DOHH2 (cell line): Measurements from ENCODE around the gene PRTN3.

Experiments used
- H3F3A ChIP-seq: fragments of 200-600 bp; sonication (generic), shearing (Covaris generic); 2 replicates; pipeline ENCODE4 v1.6.0; 2016; ENCODE audit warnings: antibody characterized with exemption, mild to moderate bottlenecking; ENCODE audit not compliant: control insufficient read depth, insufficient read depth
- H3K27ac ChIP-seq: fragments of 200-600 bp; sonication (generic); 2 replicates; pipeline ENCODE4 v1.5.1; 2014; ENCODE audit warnings: low read depth, mild to moderate bottlenecking, low read length, moderate library complexity
- H3K27me3 ChIP-seq: fragments of 200-600 bp; sonication (generic); 2 replicates; pipeline ENCODE4 v1.6.1; 2014; ENCODE audit warnings: mild to moderate bottlenecking, low read length, mixed read lengths; ENCODE audit not compliant: control insufficient read depth
- H3K36me3 ChIP-seq: fragments of 200-600 bp; sonication (generic); 2 replicates; pipeline ENCODE4 v1.6.1; 2014; ENCODE audit warnings: mild to moderate bottlenecking, low read length, moderate library complexity, mixed read lengths; ENCODE audit not compliant: control insufficient read depth
- H3K4me1 ChIP-seq: fragments of 200-600 bp; sonication (generic); 2 replicates; pipeline ENCODE4 v1.6.1; 2014; ENCODE audit warnings: mild to moderate bottlenecking, low read length, mixed read lengths; ENCODE audit not compliant: control insufficient read depth
- H3K4me2 ChIP-seq: fragments of 200-600 bp; sonication (generic); 2 replicates; pipeline ENCODE4 v1.6.0; 2014; ENCODE audit warnings: mild to moderate bottlenecking, low read length, moderate library complexity
- H3K4me3 ChIP-seq: fragments of 200-600 bp; sonication (generic); 2 replicates; pipeline ENCODE4 v1.5.1; 2014; ENCODE audit warnings: mild to moderate bottlenecking, low read length, mixed read lengths
- H3K79me2 ChIP-seq: fragments of 200-600 bp; sonication (generic); 2 replicates; pipeline ENCODE4 v1.6.1; 2014; ENCODE audit warnings: mild to moderate bottlenecking, low read length, mixed read lengths; ENCODE audit not compliant: control insufficient read depth
- H3K9me2 ChIP-seq: fragments of 200-600 bp; sonication (generic); replicated peaks from 2 replicates; pipeline ENCODE4 v1.6.1; 2014; ENCODE audit warnings: mild to moderate bottlenecking, low read length, mixed read lengths; ENCODE audit not compliant: control insufficient read depth
- H3K9me3 ChIP-seq: fragments of 200-600 bp; sonication (generic); 2 replicates; pipeline ENCODE4 v1.6.1; 2014; ENCODE audit warnings: antibody characterized with exemption, low read length, mixed read lengths; ENCODE audit not compliant: control insufficient read depth, insufficient read depth
- H4K20me1 ChIP-seq: fragments of 200-600 bp; sonication (generic); 2 replicates; pipeline ENCODE4 v1.6.0; 2014; ENCODE audit warnings: low read depth, mild to moderate bottlenecking, antibody characterized with exemption, low read length, moderate library complexity; ENCODE audit not compliant: control insufficient read depth, insufficient read depth
- CTCF ChIP-seq: fragments of 200-600 bp; sonication (generic); IDR thresholded peaks from one replicate; pipeline ENCODE4 v1.5.1; 2014; ENCODE audit warnings: antibody characterized with exemption, mild to moderate bottlenecking, low read depth, low read length; ENCODE audit not compliant: poor library complexity, severe bottlenecking
- EZH2phosphoT487 ChIP-seq: fragments of 200-600 bp; sonication (generic); IDR thresholded peaks from 2 replicates; pipeline ENCODE4 v1.6.1; 2017; ENCODE audit warnings: borderline replicate concordance, mild to moderate bottlenecking, antibody characterized with exemption, low read length, moderate library complexity, mixed read lengths

Gene PRTN3

DNA sequence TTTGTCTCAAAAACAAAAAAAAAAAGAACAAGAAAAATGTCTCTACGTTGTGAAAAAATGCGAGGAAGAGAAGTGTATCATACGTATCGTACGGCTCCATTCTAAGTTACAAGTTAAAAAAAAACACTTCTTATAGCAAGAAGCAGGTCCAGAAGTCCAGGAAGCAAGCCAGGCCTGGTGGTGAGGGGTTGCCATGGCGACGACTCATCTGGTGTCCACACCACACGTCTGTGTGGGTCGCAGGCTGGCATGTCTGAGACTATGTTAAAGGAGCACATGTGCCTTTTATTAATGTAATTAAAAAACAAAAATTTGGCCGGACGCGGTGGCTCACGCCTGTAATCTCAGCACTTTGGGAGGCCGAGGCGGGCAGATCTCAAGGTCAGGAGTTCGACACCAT lies 46.3 kb downstream of the PRTN3 start:
- Histone ChIP-seq H3K36me3 (peaks cover 13% of the 10 kb centered on the region), H3K4me3 (no peak overlapping the region), H3K9me3 (no peaks in the 10 kb centered on the region), H3F3A (no peaks in the 10 kb centered on the region), H3K4me2 (no peak overlapping the region), H4K20me1 (no peaks in the 10 kb centered on the region), H3K9me2 (no peaks in the 10 kb centered on the region), H3K4me1 (peaks cover 9% of the 10 kb centered on the region), H3K27ac (no peak overlapping the region), H3K27me3 (no peaks in the 10 kb centered on the region), H3K79me2 (peaks cover 8% of the 10 kb centered on the region)
- TF ChIP-seq EZH2phosphoT487 (no peak), CTCF (no peak)

GRCh38 chr19:887599-887998 lies 46.8 kb downstream of the PRTN3 start:
- Histone ChIP-seq H3K79me2 (peaks cover 12% of the 10 kb centered on the region), H3K9me2 (no peaks in the 10 kb centered on the region), H3K4me3 (no peak overlapping the region), H3K36me3 (peaks cover 13% of the 10 kb centered on the region), H3K4me1 (peaks cover 12% of the 10 kb centered on the region), H3K4me2 (no peak overlapping the region), H3K9me3 (no peaks in the 10 kb centered on the region), H3K27me3 (no peaks in the 10 kb centered on the region), H4K20me1 (no peaks in the 10 kb centered on the region), H3F3A (no peaks in the 10 kb centered on the region), H3K27ac (no peak overlapping the region)
- TF ChIP-seq CTCF: no peak
- TF ChIP-seq EZH2phosphoT487: no peak

- Histone ChIP-seq H3F3A (no peaks in the 10 kb centered on the region), H3K27ac (no peak overlapping the region), H3K36me3 (peaks cover 13% of the 10 kb centered on the region), H3K4me2 (peak overlapping the region; percentile 16; the same call in 1 of the 2 replicates), H3K4me3 (no peak overlapping the region), H3K4me1 (peaks cover 18% of the 10 kb centered on the region), H3K27me3 (no peaks in the 10 kb centered on the region), H4K20me1 (no peaks in the 10 kb centered on the region), H3K9me3 (no peaks in the 10 kb centered on the region), H3K79me2 (peaks cover 12% of the 10 kb centered on the region), H3K9me2 (no peaks in the 10 kb centered on the region)
- TF ChIP-seq EZH2phosphoT487: no peak
- no peak for TF ChIP-seq CTCF
Observed at GRCh38 chr19:888581-889385, 48.0 kb downstream of the PRTN3 start.
